ENCODE measurements around the gene C2orf76.
"Not testable (repeated sequence)": the region's sequence is repeated elsewhere in the genome, so short reads cannot be mapped to it uniquely, and the experiment has no call there.

C2orf76 gene

GRCh38 chr2:119393971-119394748 lies 27.5 kb upstream of the C2orf76 start:
- no peaks in the 10 kb centered on the region for H3K9me3 Mint-ChIP-seq
- H3K4me3 Mint-ChIP-seq, result no peak overlapping the region
- DNase-seq (ENCODE audit: low spot score in 2 of 2) (no peak), ATAC-seq (replicated peaks; ENCODE audit: extremely low read depth, poor library complexity, severe bottlenecking) (no peak)
- H3K4me1 Mint-ChIP-seq, result peaks cover 5% of the 10 kb centered on the region
- H3K27ac Mint-ChIP-seq (ENCODE audit: low read depth), result no peak overlapping the region
- peaks cover 21% of the 10 kb centered on the region for H3K27me3 Mint-ChIP-seq
- peaks cover 4% of the 10 kb centered on the region for H3K36me3 Mint-ChIP-seq (ENCODE audit: insufficient read depth)

- no peak for ATAC-seq (replicated peaks; ENCODE audit: extremely low read depth, poor library complexity, severe bottlenecking)
- Mint-ChIP-seq H3K27me3 (peaks cover 40% of the 10 kb centered on the region), H3K9me3 (no peaks in the 10 kb centered on the region), H3K36me3 (ENCODE audit: insufficient read depth) (peaks cover 4% of the 10 kb centered on the region), H3K4me3 (no peak overlapping the region), H3K27ac (ENCODE audit: low read depth) (no peak overlapping the region), H3K4me1 (peaks cover 4% of the 10 kb centered on the region)
- no peak for DNase-seq (ENCODE audit: low spot score in 2 of 2)
These were observed 23.1 kb upstream of the C2orf76 start for GRCh38 chr2:119389615-119390306.

- Mint-ChIP-seq H3K36me3 (ENCODE audit: insufficient read depth) (peaks cover 2% of the 10 kb centered on the region), H3K27ac (ENCODE audit: low read depth) (peak overlapping the region; percentile 13), H3K27me3 (peaks cover 58% of the 10 kb centered on the region), H3K4me3 (no peak overlapping the region), H3K9me3 (no peaks in the 10 kb centered on the region), H3K4me1 (peaks cover 4% of the 10 kb centered on the region)
- no peak for ATAC-seq (replicated peaks; ENCODE audit: extremely low read depth, poor library complexity, severe bottlenecking)
- no peak for DNase-seq (ENCODE audit: low spot score in 2 of 2)
These were observed 20.9 kb upstream of the C2orf76 start for GRCh38 chr2:119387381-119388129.

GRCh38 chr2:119385466-119385865 lies 18.8 kb upstream of the C2orf76 start:
- Mint-ChIP-seq H3K27me3 (peaks cover 58% of the 10 kb centered on the region), H3K9me3 (no peaks in the 10 kb centered on the region), H3K4me3 (no peak overlapping the region), H3K4me1 (peaks cover 4% of the 10 kb centered on the region), H3K27ac (ENCODE audit: low read depth) (no peak overlapping the region), H3K36me3 (ENCODE audit: insufficient read depth) (peaks cover 2% of the 10 kb centered on the region)
- DNase-seq (ENCODE audit: low spot score in 2 of 2) (no peak), ATAC-seq (replicated peaks; ENCODE audit: extremely low read depth, poor library complexity, severe bottlenecking) (no peak)

GRCh38 chr2:119384971-119385370 lies 18.3 kb upstream of the C2orf76 start:
- Mint-ChIP-seq H3K4me1 (peaks cover 4% of the 10 kb centered on the region), H3K27me3 (peaks cover 62% of the 10 kb centered on the region), H3K27ac (ENCODE audit: low read depth) (no peak overlapping the region), H3K9me3 (no peaks in the 10 kb centered on the region), H3K4me3 (no peak overlapping the region), H3K36me3 (ENCODE audit: insufficient read depth) (peaks cover 2% of the 10 kb centered on the region)
- DNase-seq (ENCODE audit: low spot score in 2 of 2), result no peak
- no peak for ATAC-seq (replicated peaks; ENCODE audit: extremely low read depth, poor library complexity, severe bottlenecking)

GRCh38 chr2:119383410-119384140 lies 16.9 kb upstream of the C2orf76 start:
- no peaks in the 10 kb centered on the region for H3K36me3 Mint-ChIP-seq (ENCODE audit: insufficient read depth)
- H3K9me3 Mint-ChIP-seq, result no peaks in the 10 kb centered on the region
- H3K27me3 Mint-ChIP-seq, result peaks cover 51% of the 10 kb centered on the region
- H3K27ac Mint-ChIP-seq (ENCODE audit: low read depth), result no peak overlapping the region
- peaks cover 4% of the 10 kb centered on the region for H3K4me1 Mint-ChIP-seq
- H3K4me3 Mint-ChIP-seq, result no peak overlapping the region
- ATAC-seq (replicated peaks; ENCODE audit: extremely low read depth, poor library complexity, severe bottlenecking) (no peak), DNase-seq (ENCODE audit: low spot score in 2 of 2) (no peak)

GRCh38 chr2:119378566-119378965 lies 11.9 kb upstream of the C2orf76 start:
- Mint-ChIP-seq H3K9me3 (peaks cover 4% of the 10 kb centered on the region), H3K36me3 (ENCODE audit: insufficient read depth) (peaks cover 6% of the 10 kb centered on the region), H3K4me1 (no peaks in the 10 kb centered on the region), H3K4me3 (no peak overlapping the region), H3K27me3 (peaks cover 13% of the 10 kb centered on the region), H3K27ac (ENCODE audit: low read depth) (no peak overlapping the region)
- DNase-seq (ENCODE audit: low spot score in 2 of 2), result no peak
- ATAC-seq (replicated peaks; ENCODE audit: extremely low read depth, poor library complexity, severe bottlenecking), result no peak

- no peak for ATAC-seq (replicated peaks; ENCODE audit: extremely low read depth, poor library complexity, severe bottlenecking)
- Mint-ChIP-seq H3K4me1 (no peaks in the 10 kb centered on the region), H3K27ac (ENCODE audit: low read depth) (no peak overlapping the region), H3K9me3 (peaks cover 7% of the 10 kb centered on the region), H3K27me3 (peaks cover 8% of the 10 kb centered on the region), H3K36me3 (ENCODE audit: insufficient read depth) (peaks cover 9% of the 10 kb centered on the region), H3K4me3 (no peak overlapping the region)
- no peak for DNase-seq (ENCODE audit: low spot score in 2 of 2)
These were observed 11.3 kb upstream of the C2orf76 start for GRCh38 chr2:119377993-119378345.

GRCh38 chr2:119377294-119377992 lies 10.8 kb upstream of the C2orf76 start:
- H3K9me3 Mint-ChIP-seq, result peaks cover 7% of the 10 kb centered on the region
- ATAC-seq (replicated peaks; ENCODE audit: extremely low read depth, poor library complexity, severe bottlenecking) (no peak), DNase-seq (ENCODE audit: low spot score in 2 of 2) (no peak)
- H3K36me3 Mint-ChIP-seq (ENCODE audit: insufficient read depth), result peaks cover 14% of the 10 kb centered on the region
- H3K27ac Mint-ChIP-seq (ENCODE audit: low read depth), result peak overlapping the region; percentile 12
- no peaks in the 10 kb centered on the region for H3K4me1 Mint-ChIP-seq
- H3K27me3 Mint-ChIP-seq, result peaks cover 8% of the 10 kb centered on the region
- H3K4me3 Mint-ChIP-seq, result no peak overlapping the region

- no peak for ATAC-seq (replicated peaks; ENCODE audit: extremely low read depth, poor library complexity, severe bottlenecking)
- H3K4me3 Mint-ChIP-seq, result no peak overlapping the region
- H3K36me3 Mint-ChIP-seq (ENCODE audit: insufficient read depth), result peaks cover 18% of the 10 kb centered on the region
- peak overlapping the region; percentile 12 for H3K27ac Mint-ChIP-seq (ENCODE audit: low read depth)
- DNase-seq (ENCODE audit: low spot score in 2 of 2), result no peak
- peaks cover 7% of the 10 kb centered on the region for H3K9me3 Mint-ChIP-seq
- no peaks in the 10 kb centered on the region for H3K4me1 Mint-ChIP-seq
- H3K27me3 Mint-ChIP-seq, result peaks cover 8% of the 10 kb centered on the region
These were observed 10.2 kb upstream of the C2orf76 start for GRCh38 chr2:119376810-119377209.

- not testable (repeated sequence) for ATAC-seq (replicated peaks; ENCODE audit: extremely low read depth, poor library complexity, severe bottlenecking); H3K4me1 Mint-ChIP-seq; H3K27ac Mint-ChIP-seq (ENCODE audit: low read depth); H3K4me3 Mint-ChIP-seq; DNase-seq (ENCODE audit: low spot score in 2 of 2); H3K27me3 Mint-ChIP-seq; H3K9me3 Mint-ChIP-seq
- H3K36me3 Mint-ChIP-seq (ENCODE audit: insufficient read depth), result peaks cover 22% of the 10 kb centered on the region
These were observed 9.8 kb upstream of the C2orf76 start for GRCh38 chr2:119376406-119376805.

All from central memory CD8-positive, alpha-beta T cell (primary cell).